ENCODE measurements around the gene TMEM238.

- TF ChIP-seq CTCF (IDR thresholded peaks at IDR 0.05 in 2 of 3, conservative IDR thresholded peaks at IDR 0.05 in 1 of 3; ENCODE audit: control insufficient read depth in 2 of 3, extremely low read depth in 1 of 3, insufficient read depth in 1 of 3, low read depth in 3 of 3, low read length in 3 of 3) (no peak), MAX (IDR thresholded peaks at IDR 0.05; ENCODE audit: low read depth, low read length) (no peak), ATF2 (IDR thresholded peaks at IDR 0.05; ENCODE audit: low read length) (no peak), BRCA1 (IDR thresholded peaks at IDR 0.05; ENCODE audit: low read depth, low read length) (no peak), HCFC1 (IDR thresholded peaks at IDR 0.05; ENCODE audit: low read length) (no peak)
These were observed 16.4 kb upstream of the TMEM238 start for GRCh38 chr19:55400281-55401087.
